ENCODE results near the gene LUZP1.

The LUZP1 gene

GRCh38 chr1:23084880-23085279 is 83.8 kb downstream of the LUZP1 start:
- no peak for DNase-seq

GRCh38 chr1:23083714-23084480 is 84.8 kb downstream of the LUZP1 start:
- no peak for DNase-seq

- DNase-seq, result no peak
These were observed 87.3 kb downstream of the LUZP1 start for GRCh38 chr1:23081376-23081775.

- no peak for DNase-seq
These were observed 87.8 kb downstream of the LUZP1 start for GRCh38 chr1:23080885-23081284.

- DNase-seq, result no peak
These were observed 89.6 kb downstream of the LUZP1 start for GRCh38 chr1:23079025-23079424.

- DNase-seq, result no peak
These were observed 94.6 kb downstream of the LUZP1 start for GRCh38 chr1:23074012-23074411.

GRCh38 chr1:23069675-23070074 is 99.0 kb downstream of the LUZP1 start:
- DNase-seq, result no peak

GRCh38 chr1:23069149-23069548 is 99.5 kb downstream of the LUZP1 start:
- no peak for DNase-seq

GRCh38 chr1:23066075-23066474 is 102.6 kb downstream of the LUZP1 start:
- no peak for DNase-seq

- DNase-seq, result no peak
These were observed 103.3 kb downstream of the LUZP1 start for GRCh38 chr1:23065385-23065784.

- DNase-seq, result no peak
These were observed 106.4 kb downstream of the LUZP1 start for GRCh38 chr1:23062271-23062670.

GRCh38 chr1:23057301-23057700 is 111.4 kb downstream of the LUZP1 start:
- no peak for DNase-seq

GRCh38 chr1:23051290-23051909 is 117.3 kb downstream of the LUZP1 start:
- no peak for DNase-seq

GRCh38 chr1:23050201-23050600 is 118.5 kb downstream of the LUZP1 start:
- DNase-seq, result no peak

GRCh38 chr1:23044035-23044434 is 124.6 kb downstream of the LUZP1 start:
- DNase-seq, result no peak

- no peak for DNase-seq
These were observed 128.1 kb downstream of the LUZP1 start for GRCh38 chr1:23040509-23040908.

GRCh38 chr1:23039308-23039826 is 129.3 kb downstream of the LUZP1 start:
- DNase-seq, result no peak

- no peak for DNase-seq
These were observed 131.4 kb downstream of the LUZP1 start for GRCh38 chr1:23037081-23037740.

- DNase-seq, result no peak
These were observed 132.7 kb downstream of the LUZP1 start for GRCh38 chr1:23035823-23036452.

Data from right kidney (tissue), 1 donor.